ENCODE data around the gene BAZ2B. TPM values are rescaled to one million over a fixed set of nuclear protein-coding genes. Genes with fewer than 3 reads are reported as not detected.

The BAZ2B gene
- total RNA-seq, 1 experiment from 2014 or later = 54.9 TPM

GRCh38 chr2:159608108-159608507, 8.2 kb downstream of the BAZ2B start:
- H2BK20ac ChIP-seq (ENCODE audit: low read depth, low read length, poor library complexity, severe bottlenecking) = no peak overlapping the region
- H3K27me3 ChIP-seq (ENCODE audit: insufficient read depth, low read length) = no peaks in the 10 kb centered on the region
- Mint-ChIP-seq H3K27me3 (ENCODE audit: low read depth) (no peaks in the 10 kb centered on the region), H3K36me3 (ENCODE audit: insufficient read depth in 1 of 3, low read depth in 3 of 3) (peaks cover 0 to 9% (median 2%) of the 10 kb centered on the region in 3 experiments; a peak in 4 of 7 replicates), H3K9me3 (no peaks in the 10 kb centered on the region), H3K4me3 (no peak overlapping the region), H3K4me1 (peaks cover 42 to 55% of the 10 kb centered on the region in 2 experiments), H3K27ac (no peak overlapping the region)
- no peak overlapping the region for H2AK5ac ChIP-seq (ENCODE audit: insufficient read length, low read length)
- no peak overlapping the region for H3K4me2 ChIP-seq (ENCODE audit: insufficient read depth, insufficient read length, low read length)
- no peak overlapping the region for H3T11ph ChIP-seq (ENCODE audit: low read length)
- no peak overlapping the region for H3K23ac ChIP-seq (ENCODE audit: insufficient read length, low read depth, low read length)
- no peak overlapping the region for H4K8ac ChIP-seq (replicated peaks; ENCODE audit: insufficient read length, low read depth, low read length)
- no peaks in the 10 kb centered on the region for H4K20me1 ChIP-seq (ENCODE audit: control insufficient read depth, insufficient read depth, insufficient read length)
- peaks cover 5% of the 10 kb centered on the region for H3K79me1 ChIP-seq (ENCODE audit: insufficient read depth, low read depth, low read length, poor library complexity, severe bottlenecking)
- no peak overlapping the region for H2BK15ac ChIP-seq (ENCODE audit: low read depth, low read length)
- peaks cover 14% of the 10 kb centered on the region; the same call in 1 of the 2 replicates for H3K79me2 ChIP-seq (ENCODE audit: insufficient read depth, low read length)
- no peak overlapping the region for H3K9ac ChIP-seq (ENCODE audit: extremely low read depth, insufficient read length, low read length)
- H3K4ac ChIP-seq (ENCODE audit: low read depth, low read length) = no peak overlapping the region
- H4K91ac ChIP-seq (ENCODE audit: insufficient read length, low read depth, low read length) = no peak overlapping the region
- no peak overlapping the region for H3K27ac ChIP-seq (ENCODE audit: insufficient read length, low read depth, low read length)
- H2BK12ac ChIP-seq (ENCODE audit: insufficient read length, low read depth, low read length) = no peak overlapping the region
- H2AFZ ChIP-seq (ENCODE audit: low read length) = no peak overlapping the region
- H2BK5ac ChIP-seq (ENCODE audit: insufficient read length, low read length) = no peak overlapping the region
- H3K56ac ChIP-seq (ENCODE audit: insufficient read length, low read depth, low read length) = no peak overlapping the region
- H3K23me2 ChIP-seq (ENCODE audit: insufficient read length, low read depth, low read length, poor library complexity, severe bottlenecking) = no peaks in the 10 kb centered on the region
- no peak overlapping the region for H2BK120ac ChIP-seq (ENCODE audit: low read depth, low read length, poor library complexity, severe bottlenecking)
- TF ChIP-seq CTCF (conservative IDR thresholded peaks at IDR 0.05) = no peak
- no peak overlapping the region for H4K5ac ChIP-seq (ENCODE audit: insufficient read length, low read depth, low read length)
- no peak overlapping the region for H3K18ac ChIP-seq (ENCODE audit: insufficient read length, low read depth, low read length)
- peaks cover 6% of the 10 kb centered on the region; the same call in 1 of the 2 replicates for H3K4me1 ChIP-seq (ENCODE audit: insufficient read depth, low read length)
- no CpG with 5 or more reads among the region's 6 CpGs for WGBS (ENCODE audit: extremely low coverage, insufficient read length, low lambda C conversion rate)
- H3K9me3 ChIP-seq (ENCODE audit: control insufficient read depth, low read depth, low read length) = no peaks in the 10 kb centered on the region
- H3K14ac ChIP-seq (ENCODE audit: insufficient read depth, low read length) = no peak overlapping the region
- DNase-seq = no peak

Data from H9 (cell line).